Fibroblast of pulmonary artery (primary cell): ENCODE results near the gene UTP14C.
A peak's percentile ranks its signal among the peaks of the same experiment; 100 is the strongest.

Experiments used
- DNase-seq: peaks from one replicate; pipeline ENCODE4 v3.0.0-alpha.2; 2010; ENCODE audit warnings: low read depth
- H3K4me3 ChIP-seq: replicated peaks from 2 replicates; pipeline ENCODE4 v1.5.1; 2011; ENCODE audit warnings: low read depth, mild to moderate bottlenecking, control low read depth, low read length, moderate library complexity
- CTCF ChIP-seq: IDR thresholded peaks from 2 replicates; pipeline ENCODE4 v1.5.1; 2011; ENCODE audit warnings: mild to moderate bottlenecking, control low read depth, low read length, inconsistent platforms; ENCODE audit errors: missing control alignments

UTP14C gene

GRCh38 chr13:52012512-52012836 is 12.0 kb upstream of the UTP14C start:
- TF ChIP-seq CTCF: no peak
- peak overlapping the region; percentile 75 for H3K4me3 ChIP-seq
- no peak for DNase-seq

- DNase-seq: no peak
- no peak for TF ChIP-seq CTCF
Observed at GRCh38 chr13:52016296-52016695, 8.2 kb upstream of the UTP14C start.

GRCh38 chr13:52020191-52020590 is 4.3 kb upstream of the UTP14C start:
- DNase-seq: no peak
- H3K4me3 ChIP-seq: no peak overlapping the region
- no peak for TF ChIP-seq CTCF

More at GRCh38 chr13:52016296-52016695, 8.2 kb upstream of the UTP14C start:
- H3K4me3 ChIP-seq: no peak overlapping the region

GRCh38 chr13:52022356-52022755 is 2.1 kb upstream of the UTP14C start:
- TF ChIP-seq CTCF: no peak
- DNase-seq: no peak

GRCh38 chr13:52025475-52026245 is 1.2 kb downstream of the UTP14C start:
- no peak overlapping the region for H3K4me3 ChIP-seq
- no peak for TF ChIP-seq CTCF
- DNase-seq: no peak

More at GRCh38 chr13:52022356-52022755, 2.1 kb upstream of the UTP14C start:
- no peak overlapping the region for H3K4me3 ChIP-seq

GRCh38 chr13:52026246-52026626 is 1.7 kb downstream of the UTP14C start:
- H3K4me3 ChIP-seq: no peak overlapping the region
- TF ChIP-seq CTCF: no peak
- no peak for DNase-seq

GRCh38 chr13:52027832-52028231 is 3.3 kb downstream of the UTP14C start:
- no peak overlapping the region for H3K4me3 ChIP-seq
- no peak for TF ChIP-seq CTCF
- DNase-seq: no peak
